ENCODE measurements around the gene FOXJ3.

The FOXJ3 gene

DNA sequence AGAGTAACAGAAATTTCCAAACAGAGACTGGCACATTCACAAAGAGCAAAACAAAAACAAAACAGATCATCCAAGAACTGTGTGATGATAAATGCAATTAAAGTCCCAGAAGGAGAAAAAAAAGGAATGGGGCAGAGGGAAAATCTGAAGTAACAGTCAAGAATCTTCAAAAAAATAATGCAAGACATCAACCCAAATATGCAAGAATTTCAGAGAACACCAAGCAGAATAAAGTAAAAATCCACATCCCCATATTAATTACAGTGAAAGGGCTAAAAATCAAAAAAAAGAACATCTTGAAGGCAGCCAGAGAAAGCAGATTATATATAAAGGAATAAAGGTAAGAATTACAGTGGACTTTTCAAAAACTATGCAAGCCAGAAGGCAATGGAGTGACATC, 67.1 kb downstream of the FOXJ3 start:
- peaks cover 5% of the 10 kb centered on the region; the same call in 1 of the 2 replicates for H3K36me3 ChIP-seq
- no peaks in the 10 kb centered on the region for H3K27me3 ChIP-seq (ENCODE audit: insufficient read depth, low read depth, severe bottlenecking)
- H3K27ac ChIP-seq: no peak overlapping the region
- no peaks in the 10 kb centered on the region for H3K9me3 ChIP-seq (ENCODE audit: severe bottlenecking)
- TF ChIP-seq, protein P1, sequence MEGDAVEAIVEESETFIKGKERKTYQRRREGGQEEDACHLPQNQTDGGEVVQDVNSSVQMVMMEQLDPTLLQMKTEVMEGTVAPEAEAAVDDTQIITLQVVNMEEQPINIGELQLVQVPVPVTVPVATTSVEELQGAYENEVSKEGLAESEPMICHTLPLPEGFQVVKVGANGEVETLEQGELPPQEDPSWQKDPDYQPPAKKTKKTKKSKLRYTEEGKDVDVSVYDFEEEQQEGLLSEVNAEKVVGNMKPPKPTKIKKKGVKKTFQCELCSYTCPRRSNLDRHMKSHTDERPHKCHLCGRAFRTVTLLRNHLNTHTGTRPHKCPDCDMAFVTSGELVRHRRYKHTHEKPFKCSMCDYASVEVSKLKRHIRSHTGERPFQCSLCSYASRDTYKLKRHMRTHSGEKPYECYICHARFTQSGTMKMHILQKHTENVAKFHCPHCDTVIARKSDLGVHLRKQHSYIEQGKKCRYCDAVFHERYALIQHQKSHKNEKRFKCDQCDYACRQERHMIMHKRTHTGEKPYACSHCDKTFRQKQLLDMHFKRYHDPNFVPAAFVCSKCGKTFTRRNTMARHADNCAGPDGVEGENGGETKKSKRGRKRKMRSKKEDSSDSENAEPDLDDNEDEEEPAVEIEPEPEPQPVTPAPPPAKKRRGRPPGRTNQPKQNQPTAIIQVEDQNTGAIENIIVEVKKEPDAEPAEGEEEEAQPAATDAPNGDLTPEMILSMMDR (IDR thresholded peaks at IDR 0.05; ENCODE audit: low read depth, low read length): no peak
- H3K4me3 ChIP-seq (ENCODE audit: low read depth, low read length): no peak overlapping the region
- no peak for DNase-seq

DNA sequence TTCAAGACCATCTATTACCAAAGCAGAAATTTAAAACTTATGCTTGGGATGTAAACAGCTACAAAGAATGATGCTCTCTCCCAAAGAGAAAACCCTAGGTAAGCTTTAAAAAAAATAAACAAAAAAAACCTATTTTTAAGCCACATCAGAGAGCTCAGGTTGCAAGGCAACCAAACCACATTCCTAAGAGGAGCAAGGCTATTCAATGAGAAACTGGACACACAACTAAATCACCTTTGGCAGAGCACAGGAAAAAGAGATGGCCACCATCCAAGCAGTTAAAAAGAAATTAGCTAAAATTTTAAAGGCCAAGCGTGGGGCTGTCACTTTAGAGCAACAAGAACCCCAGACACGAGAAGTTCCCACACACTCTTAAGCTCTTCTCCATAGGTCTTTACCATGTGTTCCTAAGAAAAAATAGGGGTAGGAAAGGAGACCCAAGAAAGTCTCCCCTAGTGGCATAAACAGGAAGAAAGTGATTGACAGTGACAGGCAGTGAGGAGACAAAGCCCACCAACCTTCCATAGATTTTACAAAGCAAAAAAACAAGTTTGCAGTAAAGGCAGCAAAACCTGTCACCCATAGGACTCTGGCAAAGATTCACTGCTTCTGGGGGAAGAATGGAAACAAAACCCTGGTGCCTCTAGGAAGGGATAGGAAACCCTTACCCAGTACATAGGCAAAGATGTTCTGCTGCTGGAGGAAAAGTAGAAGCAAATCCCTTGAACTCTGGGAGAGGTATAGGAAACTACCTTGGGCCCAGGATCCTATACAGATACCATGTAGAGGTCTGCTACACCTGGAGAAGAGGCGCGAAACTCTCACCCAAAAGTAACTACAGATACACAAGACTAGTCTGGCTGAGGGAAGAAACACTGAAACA, 68.5 kb downstream of the FOXJ3 start:
- H3K27ac ChIP-seq: no peak overlapping the region
- DNase-seq: no peak
- TF ChIP-seq, protein P1 (IDR thresholded peaks at IDR 0.05; ENCODE audit: low read depth, low read length): no peak
- no peaks in the 10 kb centered on the region for H3K27me3 ChIP-seq (ENCODE audit: insufficient read depth, low read depth, severe bottlenecking)
- no peaks in the 10 kb centered on the region for H3K9me3 ChIP-seq (ENCODE audit: severe bottlenecking)
- no peak overlapping the region for H3K4me3 ChIP-seq (ENCODE audit: low read depth, low read length)
- peaks cover 5% of the 10 kb centered on the region; the same call in 1 of the 2 replicates for H3K36me3 ChIP-seq

DNA sequence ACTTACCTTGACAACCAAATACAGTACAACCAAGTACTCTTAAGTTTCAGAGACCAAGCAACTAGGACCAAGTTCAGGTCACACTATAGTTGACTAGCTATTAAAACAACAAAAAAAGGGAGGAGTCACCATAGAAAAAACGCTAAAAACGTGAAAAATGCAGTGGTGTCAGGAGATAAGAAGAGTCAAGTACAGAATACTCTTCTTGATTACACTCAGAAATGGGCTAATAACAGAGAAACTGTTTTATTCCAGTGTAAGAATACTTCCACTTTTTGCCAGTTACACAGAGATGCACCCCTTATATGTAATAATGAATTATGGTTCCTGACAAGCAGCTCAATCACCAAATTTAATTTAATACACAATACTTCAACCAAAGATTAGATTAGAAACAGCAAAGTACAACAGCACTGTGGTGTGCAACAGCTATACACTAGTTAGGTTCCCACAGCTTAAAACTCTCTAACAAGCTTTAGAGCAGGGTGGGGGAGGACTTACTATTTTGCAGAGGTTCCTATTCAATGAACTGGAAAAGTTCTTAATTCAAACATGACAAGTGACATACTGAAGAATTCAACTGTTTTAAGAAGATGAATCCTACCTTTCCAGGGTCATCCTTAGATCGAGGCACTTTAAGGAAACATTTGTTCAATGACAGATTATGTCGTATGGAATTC, 70.4 kb downstream of the FOXJ3 start:
- no peak for DNase-seq
- Histone ChIP-seq H3K27ac (no peak overlapping the region), H3K27me3 (ENCODE audit: insufficient read depth, low read depth, severe bottlenecking) (no peaks in the 10 kb centered on the region), H3K9me3 (ENCODE audit: severe bottlenecking) (no peaks in the 10 kb centered on the region), H3K4me3 (ENCODE audit: low read depth, low read length) (no peak overlapping the region), H3K36me3 (peaks cover 8% of the 10 kb centered on the region; the same call in 1 of the 2 replicates)
- TF ChIP-seq, protein P1 (IDR thresholded peaks at IDR 0.05; ENCODE audit: low read depth, low read length): no peak

DNA sequence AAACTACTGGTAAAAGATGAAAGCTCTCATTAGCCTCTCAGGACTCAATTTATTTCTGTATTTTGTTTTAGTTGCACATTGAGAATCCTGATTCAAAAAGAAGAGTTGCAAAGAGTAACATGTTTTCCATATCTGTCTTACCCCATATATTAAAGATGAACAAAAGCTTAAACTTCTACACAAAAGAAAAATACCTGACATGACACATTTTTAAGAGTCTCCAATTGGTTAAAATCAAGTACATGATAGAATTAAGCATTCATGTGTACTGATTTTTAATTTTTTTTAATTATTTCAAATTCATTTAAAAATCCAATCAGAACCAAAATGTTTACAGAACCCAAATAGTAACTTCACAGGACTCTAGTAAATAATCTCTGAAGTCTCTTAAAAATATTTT, 72.0 kb downstream of the FOXJ3 start:
- TF ChIP-seq, protein P1 (IDR thresholded peaks at IDR 0.05; ENCODE audit: low read depth, low read length): no peak
- no peak overlapping the region for H3K4me3 ChIP-seq (ENCODE audit: low read depth, low read length)
- peaks cover 8% of the 10 kb centered on the region; the same call in 1 of the 2 replicates for H3K36me3 ChIP-seq
- no peaks in the 10 kb centered on the region for H3K27me3 ChIP-seq (ENCODE audit: insufficient read depth, low read depth, severe bottlenecking)
- no peak overlapping the region for H3K27ac ChIP-seq
- DNase-seq: no peak
- no peaks in the 10 kb centered on the region for H3K9me3 ChIP-seq (ENCODE audit: severe bottlenecking)

DNA sequence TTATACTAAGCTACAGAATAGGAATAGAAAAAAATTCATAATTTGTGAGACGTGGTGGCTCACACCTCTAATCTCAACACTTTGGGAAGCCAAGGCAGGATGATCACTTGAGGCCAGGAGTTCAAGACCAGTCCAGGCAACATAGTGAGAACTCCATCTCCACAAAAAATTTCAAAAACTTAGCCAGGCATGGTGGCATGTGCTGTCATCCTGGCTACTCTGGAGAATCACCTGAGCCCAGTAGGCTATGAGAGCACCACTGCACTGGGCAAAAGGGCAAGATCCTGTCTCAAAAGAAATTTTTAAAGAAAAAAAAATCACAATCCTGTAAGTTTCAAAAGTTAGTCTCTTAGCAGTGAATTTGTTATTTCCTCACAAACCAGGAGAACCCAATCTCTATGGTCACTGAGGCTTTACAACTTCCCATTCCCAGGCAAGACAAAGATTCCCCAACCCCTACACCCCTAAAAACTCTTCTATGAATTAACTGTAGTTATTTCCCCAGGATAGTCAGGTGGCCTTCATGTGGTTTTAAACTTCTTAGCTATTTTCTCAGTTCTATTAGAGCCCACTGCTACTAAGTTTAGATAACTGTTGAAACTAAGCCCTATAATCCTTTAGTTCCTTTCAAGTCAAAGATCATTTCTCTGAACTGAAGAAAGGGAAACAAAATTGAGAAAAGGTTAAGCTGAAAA, 74.5 kb downstream of the FOXJ3 start:
- DNase-seq: no peak
- Histone ChIP-seq H3K9me3 (ENCODE audit: severe bottlenecking) (no peaks in the 10 kb centered on the region), H3K4me3 (ENCODE audit: low read depth, low read length) (no peak overlapping the region), H3K36me3 (peaks cover 8% of the 10 kb centered on the region; the same call in 1 of the 2 replicates), H3K27ac (no peak overlapping the region), H3K27me3 (ENCODE audit: insufficient read depth, low read depth, severe bottlenecking) (no peaks in the 10 kb centered on the region)
- TF ChIP-seq, protein P1 (IDR thresholded peaks at IDR 0.05; ENCODE audit: low read depth, low read length): no peak

Measured in WERI-Rb-1 (cell line).